IMR-90 (cell line): ENCODE data around the gene MTMR2.

Source experiments
- CTCF ChIP-seq: conservative IDR thresholded peaks from 2 replicates; pipeline ENCODE4 v1.5.1; 2012; ENCODE audit warnings: mild to moderate bottlenecking, low read depth, low read length, improper control_type of control experiment
- MAFK ChIP-seq: IDR thresholded peaks from 2 replicates; pipeline ENCODE4 v1.6.1; 2012; ENCODE audit warnings: low read depth, low read length, improper control_type of control experiment
- POLR2A ChIP-seq: IDR thresholded peaks from 2 replicates; pipeline ENCODE4 v1.6.1; 2012; ENCODE audit warnings: mild to moderate bottlenecking, low read depth, low read length
- RAD21 ChIP-seq: IDR thresholded peaks from 2 replicates; pipeline ENCODE4 v1.6.1; 2012; ENCODE audit warnings: low read length, improper control_type of control experiment
- SMC3 ChIP-seq: fragments of 150-350 bp; IDR thresholded peaks from 2 replicates; pipeline ENCODE4 v1.6.1; 2016; ENCODE audit warnings: low read depth, mild to moderate bottlenecking, antibody characterized with exemption, low read length, moderate library complexity
- USF2 ChIP-seq: fragments of 150-350 bp; IDR thresholded peaks from 2 replicates; pipeline ENCODE4 v1.6.1; 2017; ENCODE audit warnings: mild to moderate bottlenecking, antibody characterized with exemption, low read length, low read depth

- TF ChIP-seq CTCF (no peak), USF2 (no peak), MAFK (no peak), POLR2A (no peak), SMC3 (no peak), RAD21 (no peak)
Measured at GRCh38 chr11:95883381-95883780, 40.5 kb downstream of the MTMR2 start.
